ENCODE data around the gene ASB10. TPM values are rescaled to one million over a fixed set of nuclear protein-coding genes. Genes with fewer than 3 reads are reported as not detected.

Gene ASB10
- total and polyA plus RNA-seq, 7 donors, result not detected

- H3K9me3 ChIP-seq, result no peaks in the 10 kb centered on the region
- no peaks in the 10 kb centered on the region for H3K36me3 ChIP-seq
- no peak overlapping the region for H3K4me3 ChIP-seq
- intact Hi-C loops (cut with DNase I), result loop anchor here (1.0 to 5.0 kb wide), 2 partner anchors 48 to 130 kb away; no protein-coding TSS in a partner anchor
- H3K4me1 ChIP-seq, result peaks cover 0 to 13% (median 8%) of the 10 kb centered on the region in 4 donors
- H3K27me3 ChIP-seq, result peaks cover 13 to 60% (median 42%) of the 10 kb centered on the region in 3 donors
- TF ChIP-seq EP300 (IDR thresholded peaks at IDR 0.05), result no peak
- peak in 1 of 4 donors; percentile 19 for TF ChIP-seq POLR2AphosphoS5 (IDR thresholded peaks at IDR 0.05)
- TF ChIP-seq CTCF (IDR thresholded peaks at IDR 0.05), result peak; percentile 100
- peak; percentile 90 for DNase-seq
- 17 to 23% methylated on average over 42 of the region's 42 CpGs for WGBS, 2 donors
- no peak overlapping the region for H3K27ac ChIP-seq
Measured at GRCh38 chr7:151172273-151173141, 14.5 kb downstream of the ASB10 start.

- Histone ChIP-seq H3K4me1 (peaks cover 0 to 19% (median 17%) of the 10 kb centered on the region in 4 donors), H3K4me3 (no peak overlapping the region), H3K36me3 (no peaks in the 10 kb centered on the region), H3K27ac (no peak overlapping the region), H3K27me3 (peaks cover 26 to 66% (median 46%) of the 10 kb centered on the region in 3 donors), H3K9me3 (no peaks in the 10 kb centered on the region)
- TF ChIP-seq CTCF (IDR thresholded peaks at IDR 0.05) (no peak), POLR2A (IDR thresholded peaks at IDR 0.05) (no peak), EP300 (IDR thresholded peaks at IDR 0.05) (no peak), POLR2AphosphoS5 (IDR thresholded peaks at IDR 0.05) (no peak)
- intact Hi-C loops (cut with DNase I), result no loop called here
- DNase-seq, result no peak
- WGBS, 2 donors, result 31 to 35% methylated on average over 10 of the region's 10 CpGs
Measured at GRCh38 chr7:151168787-151169162, 18.3 kb downstream of the ASB10 start.

- no peak overlapping the region for H3K27ac ChIP-seq
- H3K4me1 ChIP-seq, result peaks cover 0 to 19% (median 17%) of the 10 kb centered on the region in 4 donors
- intact Hi-C loops (cut with DNase I), result no loop called here
- no peak for DNase-seq
- H3K36me3 ChIP-seq, result no peaks in the 10 kb centered on the region
- peak in 2 of 4 experiments; percentile 47 to 58 for TF ChIP-seq CTCF (IDR thresholded peaks at IDR 0.05)
- no peak for TF ChIP-seq POLR2AphosphoS5 (IDR thresholded peaks at IDR 0.05)
- H3K9me3 ChIP-seq, result no peaks in the 10 kb centered on the region
- peak overlapping the region; percentile 7 to 55 (median 42) for H3K4me3 ChIP-seq
- peaks cover 26 to 66% (median 41%) of the 10 kb centered on the region in 3 donors for H3K27me3 ChIP-seq
- WGBS, 2 donors, result 1 to 3% methylated on average over 52 of the region's 52 CpGs
Measured at GRCh38 chr7:151168003-151168786, 18.9 kb downstream of the ASB10 start.

GRCh38 chr7:151167197-151167961 is 19.7 kb downstream of the ASB10 start, which contains the start of gene GBX1:
Gene GBX1 (minus strand): TSS chr7:151167694. CDS start chr7:151167548, 146 bp downstream.
- no peak for DNase-seq
- intact Hi-C loops (cut with DNase I), result no loop called here
- Histone ChIP-seq H3K27ac (no peak within 1 kb of the TSS), H3K27me3 (peaks cover 26 to 64% (median 45%) of the 10 kb centered on the region in 3 donors), H3K9me3 (no peaks in the 10 kb centered on the region), H3K36me3 (no peaks in the 10 kb centered on the region), H3K4me1 (peaks cover 0 to 19% (median 17%) of the 10 kb centered on the region in 4 donors), H3K4me3 (peak within 1 kb of the TSS; percentile 7 to 55 (median 42))
- WGBS, 2 donors, result 1% methylated on average over 101 of the region's 101 CpGs
- TF ChIP-seq POLR2A (IDR thresholded peaks at IDR 0.05) (no peak), EP300 (IDR thresholded peaks at IDR 0.05) (no peak), CTCF (IDR thresholded peaks at IDR 0.05) (no peak), POLR2AphosphoS5 (IDR thresholded peaks at IDR 0.05) (no peak)

All from sigmoid colon (tissue), 7 donors.